Endothelial cell of umbilical vein (primary cell): ENCODE measurements around the gene WDPCP. TPM values are rescaled to one million over a fixed set of nuclear protein-coding genes. Genes with fewer than 3 reads are reported as not detected.

Experiments used
- BruUV-seq: library from RNA; stranded (reverse); fragments of 400-500 nt; replicated peaks from 2 replicates; lab custom pipeline; 2021; lab: Mats Ljungman, UMichigan
- CTCF ChIA-PET: fragments of 300-600, 350-600 bp; sonication (Branson Sonifier 250); formaldehyde crosslinking; loops from one replicate; lab custom pipeline; 2021; ENCODE audit warnings: antibody characterized with exemption, inconsistent platforms; lab: Charles Lee
- POLR2A ChIA-PET: fragments of 300-600, 350-600 bp; sonication (Branson Sonifier 250); formaldehyde crosslinking; loops from one replicate; lab custom pipeline; 2021; ENCODE audit warnings: antibody characterized with exemption, inconsistent platforms; lab: Charles Lee
- DNase-seq: peaks from one replicate; pipeline ENCODE4 v3.0.0-alpha.2; 2011; ENCODE audit warnings: low read depth, low spot score
- FAIRE-seq: peaks from 2 replicates; lab custom pipeline; 2011; peaks lifted over from hg19 to GRCh38; lab: Jason Lieb, UNC
- H2AFZ ChIP-seq: 2 replicates; pipeline ENCODE4 v1.6.0; 2012; ENCODE audit warnings: low read depth, low read length, control low read depth, inconsistent platforms
- H3K27ac ChIP-seq: 2 replicates; pipeline ENCODE4 v1.5.1; 2011; ENCODE audit warnings: low read depth, mild to moderate bottlenecking, control low read depth, low read length, moderate library complexity; ENCODE audit not compliant: insufficient read depth
- H3K27me3 ChIP-seq, 2 experiments: 2 replicates each; pipeline versions ENCODE4 v1.6.0 to v1.6.1; 2011; ENCODE audit warnings: low read length in 2 of 2, mixed read lengths in 1 of 2; ENCODE audit not compliant: control insufficient read depth in 2 of 2, insufficient read depth in 2 of 2
- H3K36me3 ChIP-seq, 2 experiments: 2 replicates in 1 of 2; 3 replicates in 1 of 2; pipeline ENCODE4 v1.5.1; 2011; ENCODE audit warnings: low read length in 2 of 2, mild to moderate bottlenecking in 1 of 2, moderate library complexity in 1 of 2; ENCODE audit not compliant: control insufficient read depth in 2 of 2, insufficient read depth in 2 of 2; ENCODE audit errors: extremely low read depth in 1 of 2
- H3K4me1 ChIP-seq: 3 replicates; pipeline ENCODE4 v1.5.1; 2011; ENCODE audit warnings: mild to moderate bottlenecking, low read length; ENCODE audit not compliant: control insufficient read depth, insufficient read depth; ENCODE audit errors: extremely low read depth
- H3K4me2 ChIP-seq: 2 replicates; pipeline ENCODE4 v1.6.1; 2011; ENCODE audit warnings: low read length, control low read depth, mixed read lengths; ENCODE audit not compliant: insufficient read depth
- H3K4me3 ChIP-seq, 3 experiments: fragments of 200-600 bp in 1 of 3; sonication (generic), shearing (Covaris generic) in 1 of 3; replicated peaks in 1 of 3; 2 replicates each; pipeline ENCODE4 v1.5.1; 2011 to 2016; ENCODE audit warnings: control low read depth in 3 of 3, low read length in 3 of 3, mild to moderate bottlenecking in 2 of 3, inconsistent platforms in 1 of 3, low read depth in 1 of 3, moderate library complexity in 1 of 3; ENCODE audit not compliant: insufficient read depth in 1 of 3
- H3K79me2 ChIP-seq: 2 replicates; pipeline ENCODE4 v1.6.0; 2012; ENCODE audit warnings: low read length, inconsistent platforms; ENCODE audit not compliant: control insufficient read depth, insufficient read depth
- H3K9ac ChIP-seq: replicated peaks from 2 replicates; pipeline ENCODE3; 2011; ENCODE audit warnings: low read length, control low read depth; ENCODE audit not compliant: insufficient read depth; ENCODE audit errors: extremely low read depth
- H3K9me1 ChIP-seq: replicated peaks from 3 replicates; pipeline ENCODE4 v1.6.0; 2011; ENCODE audit warnings: mild to moderate bottlenecking, low read length; ENCODE audit not compliant: control insufficient read depth, insufficient read depth; ENCODE audit errors: extremely low read depth
- H3K9me3 ChIP-seq: replicated peaks from 2 replicates; pipeline ENCODE4 v1.5.1; 2012; ENCODE audit warnings: low read length, inconsistent platforms; ENCODE audit not compliant: control insufficient read depth, insufficient read depth
- H4K20me1 ChIP-seq: replicated peaks from 2 replicates; pipeline ENCODE3; 2011; ENCODE audit warnings: mild to moderate bottlenecking, low read length; ENCODE audit not compliant: control insufficient read depth, insufficient read depth; ENCODE audit errors: extremely low read depth
- CTCF ChIP-seq, 2 donors: IDR thresholded peaks; 1 replicate in 1 of 2; 2 replicates in 1 of 2; pipeline ENCODE4 v1.5.1; 2011; ENCODE audit warnings: low read length in 2 of 2, mild to moderate bottlenecking in 2 of 2, moderate library complexity in 2 of 2, control low read depth in 1 of 2, inconsistent platforms in 1 of 2, low read depth in 1 of 2; ENCODE audit not compliant: insufficient read depth in 1 of 2; ENCODE audit errors: extremely low read depth in 1 of 2
- EZH2 ChIP-seq: IDR thresholded peaks from 2 replicates; pipeline ENCODE4 v1.6.1; 2012; ENCODE audit warnings: borderline replicate concordance, low read depth, mild to moderate bottlenecking, moderate library complexity, low read length, inconsistent platforms; ENCODE audit not compliant: severe bottlenecking
- FOS ChIP-seq: IDR thresholded peaks from 2 replicates; pipeline ENCODE4 v1.6.1; 2011; ENCODE audit warnings: mild to moderate bottlenecking, low read length, moderate library complexity, borderline replicate concordance; ENCODE audit not compliant: insufficient read depth
- GATA2 ChIP-seq: IDR thresholded peaks from 2 replicates; pipeline ENCODE4 v1.7.0; 2011; ENCODE audit warnings: low read depth, mild to moderate bottlenecking, moderate library complexity, mixed read lengths, low read length; ENCODE audit not compliant: insufficient read length, insufficient read depth
- JUN ChIP-seq: IDR thresholded peaks from 2 replicates; pipeline ENCODE4 v1.6.1; 2011; ENCODE audit warnings: borderline replicate concordance, low read depth; ENCODE audit not compliant: insufficient read length, insufficient read depth
- MAX ChIP-seq: IDR thresholded peaks from 2 replicates; pipeline ENCODE4 v1.6.1; 2011; ENCODE audit not compliant: insufficient read depth, insufficient read length
- MYC ChIP-seq: IDR thresholded peaks from one replicate; pipeline ENCODE4 v1.6.1; 2011; ENCODE audit warnings: mild to moderate bottlenecking, low read depth, low read length
- POLR2A ChIP-seq: IDR thresholded peaks from 2 replicates; pipeline ENCODE4 v1.6.1; 2012; ENCODE audit warnings: low read depth, mild to moderate bottlenecking, control low read depth, low read length
- POLR2AphosphoS5 ChIP-seq: IDR thresholded peaks from 2 replicates; pipeline ENCODE4 v1.6.1; 2012; ENCODE audit warnings: low read depth, mild to moderate bottlenecking, control low read depth, low read length, moderate library complexity; ENCODE audit not compliant: insufficient read depth
- dilution Hi-C: fragments of 300-500 bp; cut with MboI; formaldehyde crosslinking; loops from one replicate; pipeline ENCODE4 v1.15.0; 2019; ENCODE audit warnings: low sequenced_read_pairs; ENCODE audit not compliant: extremely low pct_ligation_motif_present
- intact Hi-C: fragments of 100-400 bp; cut with micrococcal nuclease; formaldehyde crosslinking; loops from one replicate; pipeline ENCODE4 v1.10.0; 2022
- polyA plus RNA-seq, 4 experiments: library from polyadenylated mRNA; depleted of rRNA in 3 of 4; stranded (reverse) in 3 of 4; unstranded in 1 of 4; fragments of >200 nt; gene quantifications; 2 replicates each; pipeline versions ENCODE4 v1.2.1 to v1.2.3, GENCODE V29; 2011 to 2012; ENCODE audit warnings: missing spikeins in 1 of 4
- total RNA-seq: library from RNA; stranded (reverse); gene quantifications from 2 replicates; pipeline ENCODE4 v1.2.3, GENCODE V29; 2021

WDPCP gene
- total and polyA plus RNA-seq, 2 donors (not counting 3 experiments of a cell fraction or from before 2014, with no cell fraction given) = 4.0 to 8.8 TPM

- peak; percentile 86 for FAIRE-seq
- H3K27me3 ChIP-seq = no peaks in the 10 kb centered on the region
- intact Hi-C loops (loop anchor here (1.0 kb wide), 2 partner anchors 299 to 732 kb away; no protein-coding TSS in a partner anchor), dilution Hi-C loops (no loop called here)
- BruUV-seq = no TSS peak
- peak overlapping the region; percentile 9 for H2AFZ ChIP-seq
- no peaks in the 10 kb centered on the region for H3K9me1 ChIP-seq
- H3K4me2 ChIP-seq = peak overlapping the region; percentile 18
- H3K36me3 ChIP-seq = no peaks in the 10 kb centered on the region
- peak; percentile 39 for DNase-seq
- no peaks in the 10 kb centered on the region for H4K20me1 ChIP-seq
- CTCF ChIA-PET = interaction anchor here (0.7 to 1.8 kb wide), 2 partner anchors 403 to 732 kb away, joined by 4 to 7 read pairs; no protein-coding TSS in a partner anchor
- H3K9ac ChIP-seq = no peak overlapping the region
- no peak overlapping the region for H3K27ac ChIP-seq
- no peaks in the 10 kb centered on the region for H3K79me2 ChIP-seq
- no peaks in the 10 kb centered on the region for H3K9me3 ChIP-seq
- TF ChIP-seq FOS (no peak), CTCF (IDR thresholded peaks at IDR 0.05; ENCODE audit: extremely low read depth in 1 of 2, insufficient read depth in 1 of 2, low read depth in 1 of 2, low read length in 2 of 2) (peak; percentile 73 to 88)
- H3K4me1 ChIP-seq = no peaks in the 10 kb centered on the region
- POLR2A ChIA-PET = no interaction called here
- H3K4me3 ChIP-seq = no peak overlapping the region
These were observed 399.3 kb downstream of the WDPCP start for GRCh38 chr2:63189026-63189425.

GRCh38 chr2:63186331-63186730 lies 401.9 kb downstream of the WDPCP start:
- POLR2A ChIA-PET = no interaction called here
- BruUV-seq = no TSS peak
- no peaks in the 10 kb centered on the region for H3K79me2 ChIP-seq
- no peak overlapping the region for H3K27ac ChIP-seq
- FAIRE-seq (no peak), DNase-seq (no peak)
- no peaks in the 10 kb centered on the region for H3K4me1 ChIP-seq
- dilution Hi-C loops (no loop called here), intact Hi-C loops (no loop called here)
- H3K9ac ChIP-seq = no peak overlapping the region
- no peaks in the 10 kb centered on the region for H4K20me1 ChIP-seq
- H3K4me3 ChIP-seq = no peak overlapping the region
- CTCF ChIA-PET = no interaction called here
- TF ChIP-seq GATA2 (no peak), FOS (no peak), POLR2AphosphoS5 (no peak), EZH2 (no peak), JUN (no peak), POLR2A (no peak), MAX (no peak), MYC (no peak), CTCF (IDR thresholded peaks at IDR 0.05; ENCODE audit: extremely low read depth in 1 of 2, insufficient read depth in 1 of 2, low read depth in 1 of 2, low read length in 2 of 2) (no peak)
- no peak overlapping the region for H3K4me2 ChIP-seq
- no peak overlapping the region for H2AFZ ChIP-seq
- no peaks in the 10 kb centered on the region for H3K9me1 ChIP-seq
- no peaks in the 10 kb centered on the region for H3K9me3 ChIP-seq
- no peaks in the 10 kb centered on the region for H3K36me3 ChIP-seq
- H3K27me3 ChIP-seq = no peaks in the 10 kb centered on the region
